ENCODE results near the gene FAM200B.

GRCh38 chr4:15720851-15721250 lies 39.2 kb downstream of the FAM200B start:
- no peak for TF ChIP-seq CTCF (IDR thresholded peaks at IDR 0.05; ENCODE audit: low read depth, low read length)
- no peak for TF ChIP-seq EZH2phosphoT487 (IDR thresholded peaks at IDR 0.05; ENCODE audit: low read depth)

Measured in OCI-LY3 (cell line).